ENCODE data around the gene C10orf90.

The C10orf90 gene

GRCh38 chr10:126704649-126705048 is 34.2 kb upstream of the C10orf90 start:
- no peak for TF ChIP-seq CTCF (IDR thresholded peaks at IDR 0.05; ENCODE audit: insufficient read depth, low read depth, low read length, missing control alignments)
- DNase-seq (ENCODE audit: low read depth): no peak

GRCh38 chr10:126702181-126702580 is 31.7 kb upstream of the C10orf90 start:
- no peak for TF ChIP-seq CTCF (IDR thresholded peaks at IDR 0.05; ENCODE audit: insufficient read depth, low read depth, low read length, missing control alignments)
- H3K4me3 ChIP-seq (ENCODE audit: low read depth, low read length): no peak overlapping the region
- no peak for DNase-seq (ENCODE audit: low read depth)

More at GRCh38 chr10:126704649-126705048, 34.2 kb upstream of the C10orf90 start:
- no peak overlapping the region for H3K4me3 ChIP-seq (ENCODE audit: low read depth, low read length)

GRCh38 chr10:126701526-126701925 is 31.0 kb upstream of the C10orf90 start:
- TF ChIP-seq CTCF (IDR thresholded peaks at IDR 0.05; ENCODE audit: insufficient read depth, low read depth, low read length, missing control alignments): no peak
- no peak overlapping the region for H3K4me3 ChIP-seq (ENCODE audit: low read depth, low read length)
- no peak for DNase-seq (ENCODE audit: low read depth)

- H3K4me3 ChIP-seq (ENCODE audit: low read depth, low read length): no peak overlapping the region
- TF ChIP-seq CTCF (IDR thresholded peaks at IDR 0.05; ENCODE audit: insufficient read depth, low read depth, low read length, missing control alignments): no peak
- no peak for DNase-seq (ENCODE audit: low read depth)
Measured at GRCh38 chr10:126696684-126697083, 26.2 kb upstream of the C10orf90 start.

GRCh38 chr10:126691456-126691855 is 21.0 kb upstream of the C10orf90 start:
- no peak overlapping the region for H3K4me3 ChIP-seq (ENCODE audit: low read depth, low read length)
- no peak for DNase-seq (ENCODE audit: low read depth)
- no peak for TF ChIP-seq CTCF (IDR thresholded peaks at IDR 0.05; ENCODE audit: insufficient read depth, low read depth, low read length, missing control alignments)

- no peak overlapping the region for H3K4me3 ChIP-seq (ENCODE audit: low read depth, low read length)
- no peak for TF ChIP-seq CTCF (IDR thresholded peaks at IDR 0.05; ENCODE audit: insufficient read depth, low read depth, low read length, missing control alignments)
- no peak for DNase-seq (ENCODE audit: low read depth)
Measured at GRCh38 chr10:126690534-126690933, 20.0 kb upstream of the C10orf90 start.

- no peak overlapping the region for H3K4me3 ChIP-seq (ENCODE audit: low read depth, low read length)
- no peak for TF ChIP-seq CTCF (IDR thresholded peaks at IDR 0.05; ENCODE audit: insufficient read depth, low read depth, low read length, missing control alignments)
- no peak for DNase-seq (ENCODE audit: low read depth)
Measured at GRCh38 chr10:126689461-126689994, 19.0 kb upstream of the C10orf90 start.

Data from GM12865 (cell line).